HT-29 (cell line): ENCODE results near the gene LPCAT3. TPM values are rescaled to one million over a fixed set of nuclear protein-coding genes. Genes with fewer than 3 reads are reported as not detected.

Experiments
- DNase-seq: peaks from one replicate; pipeline ENCODE4 v3.0.0-alpha.2; 2015; ENCODE audit warnings: low spot score
- total RNA-seq: library from RNA; depleted of rRNA; stranded (reverse); fragments of >200 nt; shearing (Covaris generic); gene quantifications from 2 replicates; pipeline ENCODE4 v1.2.3, GENCODE V29; 2014

LPCAT3 gene
- total RNA-seq, 1 experiment from 2014 or later = 37.3 TPM

GRCh38 chr12:6953442-6954315 is 64.6 kb downstream of the LPCAT3 start:
- DNase-seq = no peak

DNA sequence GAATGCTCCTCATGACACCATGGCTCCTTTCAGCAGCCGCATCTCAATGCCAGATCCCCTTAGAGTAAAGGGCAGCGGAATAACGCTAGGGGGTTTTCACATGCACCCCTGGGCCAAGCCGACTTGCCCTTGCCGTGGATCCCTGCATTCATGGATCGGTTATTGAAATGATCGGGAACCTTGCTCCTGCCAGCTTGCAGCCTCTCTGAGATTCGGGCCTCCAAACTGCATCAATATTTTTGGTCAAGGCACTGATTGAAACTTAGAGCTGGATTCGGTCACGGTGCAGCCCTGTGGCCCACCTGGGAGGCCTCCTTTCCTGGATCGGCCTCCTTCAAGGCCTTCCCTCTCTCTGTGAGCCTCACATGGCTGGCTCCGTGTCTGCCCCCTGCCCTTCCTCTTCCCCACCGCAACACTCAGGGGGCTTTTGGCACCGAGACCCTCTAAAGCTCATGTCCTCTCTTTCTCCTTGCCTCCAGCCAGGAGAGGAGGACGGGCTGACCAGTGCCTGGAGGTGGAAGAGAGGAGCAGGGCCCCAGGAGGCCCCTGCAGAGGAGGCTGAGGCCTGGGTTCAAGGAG is 65.3 kb downstream of the LPCAT3 start:
- no peak for DNase-seq

- no peak for DNase-seq
Measured at GRCh38 chr12:6952121-6952862, 66.0 kb downstream of the LPCAT3 start.

- DNase-seq = no peak
Measured at GRCh38 chr12:6951551-6952120, 66.6 kb downstream of the LPCAT3 start.

GRCh38 chr12:6950811-6951540 is 67.3 kb downstream of the LPCAT3 start, which contains the start of gene PTPN6:
PTPN6 (plus strand) TSS chr12:6951356; CDS start chr12:6951513, 157 bp downstream.
- DNase-seq = no peak

GRCh38 chr12:6950401-6950801 is 67.9 kb downstream of the LPCAT3 start:
- DNase-seq = no peak

GRCh38 chr12:6948873-6949594 is 69.2 kb downstream of the LPCAT3 start:
- no peak for DNase-seq

DNA sequence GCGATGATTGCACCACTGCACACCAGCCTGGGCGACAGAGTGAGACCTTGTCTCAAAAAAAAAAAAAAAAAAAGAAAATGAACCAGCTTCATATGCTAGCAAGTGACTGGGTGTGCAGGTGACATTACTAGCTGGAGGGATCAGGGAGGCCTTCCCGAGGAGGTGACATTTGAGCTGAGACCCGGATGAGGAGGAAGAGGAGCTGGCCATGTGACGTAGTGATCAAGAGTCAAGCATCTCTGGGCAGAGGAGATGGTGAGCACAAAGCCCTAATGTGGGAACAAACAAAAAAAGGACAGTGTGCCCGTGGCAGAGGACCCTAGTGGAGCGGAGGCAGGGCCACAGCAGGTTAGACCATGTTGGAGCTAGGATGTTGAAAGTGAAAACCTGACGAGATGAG is 70.7 kb downstream of the LPCAT3 start:
- DNase-seq = no peak

DNA sequence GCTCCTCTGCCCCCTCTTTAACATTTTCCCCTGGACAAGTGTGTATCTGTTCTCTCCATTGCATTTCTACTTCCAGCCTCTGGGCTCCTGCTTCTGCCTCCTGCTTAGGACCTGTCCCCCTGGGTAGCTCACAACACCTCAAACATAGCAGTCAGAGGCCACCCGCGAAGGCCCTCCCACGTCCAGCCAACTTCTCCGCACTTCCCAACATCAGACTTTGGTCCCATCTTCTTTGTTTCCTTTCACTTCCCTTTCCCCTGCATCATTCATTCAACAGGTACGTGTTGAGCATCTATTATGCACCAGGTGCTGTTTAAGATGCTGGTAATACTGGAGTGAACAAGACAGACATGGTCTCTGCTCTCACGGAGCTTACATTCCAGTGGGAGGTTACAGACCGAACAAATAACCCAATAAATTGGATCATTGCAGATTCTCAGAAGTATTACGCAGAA is 71.3 kb downstream of the LPCAT3 start:
- DNase-seq = no peak

DNA sequence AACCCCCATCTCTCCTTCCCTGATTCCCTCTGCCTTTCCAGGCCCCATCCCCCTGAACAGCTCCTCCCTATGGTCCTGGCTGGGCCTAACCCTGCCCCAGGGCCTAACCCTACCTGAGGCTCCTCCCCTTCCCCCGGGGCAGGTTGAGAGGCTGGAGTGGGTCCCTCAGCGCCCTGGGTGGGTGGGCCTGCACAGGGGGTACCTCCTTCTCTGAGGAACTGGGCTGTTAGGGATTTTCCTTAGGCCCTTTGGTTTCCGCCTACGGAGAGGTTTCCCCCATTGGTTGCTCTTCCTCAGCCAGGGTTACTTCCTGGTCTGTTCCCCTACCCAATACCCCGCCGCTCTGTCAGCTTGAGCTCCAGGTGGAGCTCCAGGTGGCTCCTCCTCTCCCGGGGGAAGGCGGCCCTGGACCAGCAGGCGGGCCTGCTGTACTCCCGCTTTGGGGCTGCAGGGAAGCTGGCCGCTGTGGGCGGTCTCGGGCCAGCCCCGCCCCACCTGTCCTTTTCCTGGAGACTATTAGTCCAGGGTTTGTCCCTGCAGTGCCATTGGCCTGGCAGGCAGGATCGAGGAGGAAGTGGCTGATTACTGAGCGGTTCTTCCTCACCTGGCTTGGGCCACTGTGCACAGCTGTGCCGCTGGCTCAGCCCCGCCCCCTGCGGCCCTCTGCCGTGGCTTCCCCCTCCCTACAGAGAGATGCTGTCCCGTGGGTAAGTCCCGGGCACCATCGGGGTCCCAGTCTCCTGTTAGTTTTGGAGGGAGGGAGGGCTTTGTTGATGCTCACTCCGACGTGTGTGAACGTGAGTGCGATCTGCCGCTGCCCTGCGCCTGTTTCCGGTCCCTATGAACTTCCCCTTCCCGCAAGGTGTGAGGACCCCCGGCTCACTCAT is 72.0 kb downstream of the LPCAT3 start:
- peak; percentile 97 for DNase-seq

DNA sequence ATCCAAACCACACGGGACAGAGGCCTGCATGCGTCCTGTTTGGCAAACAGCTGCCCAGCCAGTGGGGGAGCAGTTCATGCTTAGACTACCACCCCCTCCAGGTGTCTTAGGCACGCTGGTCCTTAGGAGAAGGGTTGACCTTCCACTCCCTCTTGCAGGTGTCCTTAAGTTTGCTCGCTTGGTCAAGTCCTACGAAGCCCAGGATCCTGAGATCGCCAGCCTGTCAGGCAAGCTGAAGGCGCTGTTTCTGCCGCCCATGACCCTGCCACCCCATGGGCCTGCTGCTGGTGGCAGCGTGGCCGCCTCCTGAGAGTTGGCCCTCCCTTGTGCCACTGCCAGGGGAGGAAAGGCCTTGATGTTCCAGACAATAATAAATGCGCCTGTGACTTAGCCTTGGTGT is 72.7 kb downstream of the LPCAT3 start:
- no peak for DNase-seq

GRCh38 chr12:6944381-6945186 is 73.7 kb downstream of the LPCAT3 start:
- DNase-seq = peak; percentile 96

GRCh38 chr12:6943722-6944380 is 74.4 kb downstream of the LPCAT3 start, which contains the start of the genes C12orf57 and RNU7-1:
C12orf57 (plus strand) TSS chr12:6944022; CDS start chr12:6944122, 100 bp downstream.
RNU7-1 (plus strand) TSS chr12:6943816.
- DNase-seq = peak; percentile 96

DNA sequence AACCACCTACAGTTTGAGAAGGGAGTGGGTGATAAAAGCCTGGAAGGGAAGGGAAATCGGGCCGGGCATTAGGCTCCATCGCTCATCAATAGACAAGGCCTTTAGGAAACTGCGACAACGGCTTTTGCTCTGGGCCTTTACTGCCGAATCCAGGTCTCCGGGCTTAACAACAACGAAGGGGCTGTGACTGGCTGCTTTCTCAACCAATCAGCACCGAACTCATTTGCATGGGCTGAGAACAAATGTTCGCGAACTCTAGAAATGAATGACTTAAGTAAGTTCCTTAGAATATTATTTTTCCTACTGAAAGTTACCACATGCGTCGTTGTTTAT is 74.9 kb downstream of the LPCAT3 start:
- peak; percentile 95 for DNase-seq

DNA sequence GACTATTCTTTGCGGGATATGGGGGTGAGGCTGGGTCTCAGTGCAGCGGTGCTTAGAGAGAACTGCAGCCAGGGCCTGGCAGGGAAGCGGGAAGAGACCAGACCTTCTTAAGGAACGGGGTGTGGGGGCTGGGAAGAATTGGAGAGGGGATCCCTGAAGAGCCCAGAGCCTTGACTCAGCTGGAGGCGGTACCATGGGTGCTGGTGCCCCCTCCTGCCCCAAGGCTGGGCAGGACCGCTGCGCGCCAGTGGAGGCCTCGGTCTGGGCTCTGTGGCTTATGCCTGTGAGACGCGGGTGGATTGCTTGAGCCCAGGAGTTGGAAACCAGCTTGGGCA is 76.0 kb downstream of the LPCAT3 start:
- no peak for DNase-seq

GRCh38 chr12:6941782-6942181 is 76.5 kb downstream of the LPCAT3 start:
- no peak for DNase-seq

GRCh38 chr12:6941267-6941666 is 77.0 kb downstream of the LPCAT3 start:
- no peak for DNase-seq

GRCh38 chr12:6939191-6939540 is 79.1 kb downstream of the LPCAT3 start:
- DNase-seq = no peak
